Fibroblast of lung (primary cell): ENCODE data around the gene CASP10.

ENCODE experiments used
- EZH2 ChIP-seq: IDR thresholded peaks from 2 replicates; pipeline ENCODE4 v1.5.1; 2012; ENCODE audit warnings: low read length, control low read depth, mild to moderate bottlenecking; ENCODE audit errors: missing control alignments
- TF ChIP-seq, protein P1 (sequence below), 2 donors: IDR thresholded peaks in 1 of 2; conservative IDR thresholded peaks in 1 of 2; 1 replicate in 1 of 2; 2 replicates in 1 of 2; pipeline ENCODE4 v1.5.1; 2011 to 2012; ENCODE audit warnings: low read length in 2 of 2, control low read depth in 1 of 2, inconsistent platforms in 1 of 2, low read depth in 1 of 2, mild to moderate bottlenecking in 1 of 2

DNA sequence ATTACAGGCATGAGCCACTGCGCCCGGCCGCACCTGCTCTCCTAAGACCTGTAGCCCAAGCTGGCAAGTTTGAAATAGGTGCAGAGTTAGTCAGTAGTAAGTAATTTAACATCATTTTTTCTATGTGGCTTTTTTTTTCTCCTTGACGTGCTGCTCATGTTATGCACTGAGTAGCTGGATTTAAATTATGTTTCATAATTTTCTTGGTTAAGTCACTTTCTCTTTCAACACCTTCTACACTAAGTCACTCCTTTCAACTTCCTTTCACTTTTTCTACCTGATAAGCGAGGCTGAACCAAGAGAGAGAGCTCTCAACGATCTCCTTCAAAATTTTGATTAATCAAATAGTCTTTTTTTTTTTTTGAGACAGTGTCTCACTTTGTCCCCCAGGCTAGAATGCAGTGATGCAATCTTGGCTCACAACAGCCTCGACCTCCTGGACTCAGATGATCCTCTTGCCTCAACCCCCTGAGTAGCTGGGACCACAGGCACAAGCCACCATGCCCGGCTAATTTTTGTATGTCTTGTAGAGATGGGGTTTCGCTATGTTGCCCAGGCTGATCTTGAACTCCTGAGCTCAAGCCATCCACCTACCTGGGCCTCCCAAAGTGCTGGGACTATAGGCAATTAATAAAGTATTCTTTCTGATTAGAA, 90.5 kb downstream of the CASP10 start:
- no peak for TF ChIP-seq EZH2
- TF ChIP-seq, protein P1, sequence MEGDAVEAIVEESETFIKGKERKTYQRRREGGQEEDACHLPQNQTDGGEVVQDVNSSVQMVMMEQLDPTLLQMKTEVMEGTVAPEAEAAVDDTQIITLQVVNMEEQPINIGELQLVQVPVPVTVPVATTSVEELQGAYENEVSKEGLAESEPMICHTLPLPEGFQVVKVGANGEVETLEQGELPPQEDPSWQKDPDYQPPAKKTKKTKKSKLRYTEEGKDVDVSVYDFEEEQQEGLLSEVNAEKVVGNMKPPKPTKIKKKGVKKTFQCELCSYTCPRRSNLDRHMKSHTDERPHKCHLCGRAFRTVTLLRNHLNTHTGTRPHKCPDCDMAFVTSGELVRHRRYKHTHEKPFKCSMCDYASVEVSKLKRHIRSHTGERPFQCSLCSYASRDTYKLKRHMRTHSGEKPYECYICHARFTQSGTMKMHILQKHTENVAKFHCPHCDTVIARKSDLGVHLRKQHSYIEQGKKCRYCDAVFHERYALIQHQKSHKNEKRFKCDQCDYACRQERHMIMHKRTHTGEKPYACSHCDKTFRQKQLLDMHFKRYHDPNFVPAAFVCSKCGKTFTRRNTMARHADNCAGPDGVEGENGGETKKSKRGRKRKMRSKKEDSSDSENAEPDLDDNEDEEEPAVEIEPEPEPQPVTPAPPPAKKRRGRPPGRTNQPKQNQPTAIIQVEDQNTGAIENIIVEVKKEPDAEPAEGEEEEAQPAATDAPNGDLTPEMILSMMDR (conservative IDR thresholded peaks at IDR 0.05 in 1 of 2, IDR thresholded peaks at IDR 0.05 in 1 of 2; ENCODE audit: low read depth in 1 of 2, low read length in 2 of 2): no peak
